ENCODE results near the gene RCOR1.
"Not testable (repeated sequence)": the region's sequence is repeated elsewhere in the genome, so short reads cannot be mapped to it uniquely, and the experiment has no call there.

Gene RCOR1

DNA sequence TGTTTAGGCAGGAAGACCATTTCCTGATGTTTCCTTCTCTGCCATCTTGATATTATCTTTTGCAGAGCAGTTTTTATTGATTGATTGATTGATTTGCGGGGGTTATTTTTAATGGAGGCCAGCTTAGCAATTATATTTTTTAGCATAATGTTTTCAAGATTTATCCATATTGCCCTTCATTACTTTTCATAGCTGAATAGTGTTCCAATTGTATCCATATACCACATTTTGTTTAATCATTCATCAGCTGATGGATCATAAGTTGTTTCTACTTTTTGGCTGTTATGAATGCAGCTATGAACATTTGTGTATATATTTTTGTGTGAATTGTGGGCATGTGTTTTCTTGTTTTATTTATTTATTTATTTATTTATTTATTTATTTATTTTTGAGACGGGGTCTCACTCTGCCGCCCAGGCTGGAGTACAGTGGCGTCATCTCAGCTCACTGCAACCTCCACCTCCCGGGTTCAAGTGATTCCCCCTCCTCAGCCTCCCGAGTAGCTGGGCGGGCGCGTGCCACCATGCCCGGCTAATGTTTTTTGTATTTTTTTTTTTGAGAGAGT lies 20.9 kb upstream of the RCOR1 start:
- DNase-seq = no peak

DNA sequence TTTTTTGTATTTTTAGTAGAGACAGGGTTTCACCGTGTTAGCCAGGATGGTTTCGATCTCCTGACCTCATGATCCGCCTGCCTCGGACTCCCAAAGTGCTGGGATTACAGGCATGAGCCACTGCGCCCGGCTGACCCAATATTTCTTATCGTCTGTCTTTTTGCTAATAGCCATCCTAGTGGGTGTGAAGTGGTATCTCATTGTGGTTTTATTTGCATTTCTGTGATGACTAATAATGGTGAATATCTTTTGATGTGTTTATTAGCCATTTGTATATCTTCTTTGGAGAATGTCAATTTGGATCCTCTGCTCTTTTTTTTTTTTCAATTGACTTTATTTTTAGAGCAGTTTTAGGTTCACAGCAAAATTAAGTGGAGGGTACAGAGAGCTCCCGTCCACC lies 19.3 kb upstream of the RCOR1 start:
- DNase-seq = not testable (repeated sequence)

DNA sequence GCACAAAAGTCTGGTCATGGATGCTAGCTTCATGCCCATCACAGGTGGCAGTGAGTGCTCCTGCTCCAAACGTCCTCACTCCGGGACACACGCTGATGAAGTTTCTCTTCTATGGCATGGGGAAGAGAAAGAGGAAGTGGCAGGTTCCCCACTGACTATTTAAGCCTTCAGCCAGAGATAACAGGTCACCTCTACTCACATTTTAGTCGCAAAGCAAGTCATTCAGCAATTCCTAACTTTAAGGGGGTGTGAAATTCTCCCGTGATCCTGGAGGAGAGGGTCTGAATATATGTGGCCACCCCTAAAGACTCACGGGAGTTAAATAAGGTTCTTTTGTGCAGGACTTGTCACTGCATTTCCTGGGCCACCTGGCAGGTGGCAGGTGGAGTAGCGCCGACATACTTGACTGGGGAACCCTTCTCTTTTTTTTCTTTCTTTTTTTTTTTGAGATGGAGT lies 18.8 kb upstream of the RCOR1 start:
- no peak for DNase-seq

DNA sequence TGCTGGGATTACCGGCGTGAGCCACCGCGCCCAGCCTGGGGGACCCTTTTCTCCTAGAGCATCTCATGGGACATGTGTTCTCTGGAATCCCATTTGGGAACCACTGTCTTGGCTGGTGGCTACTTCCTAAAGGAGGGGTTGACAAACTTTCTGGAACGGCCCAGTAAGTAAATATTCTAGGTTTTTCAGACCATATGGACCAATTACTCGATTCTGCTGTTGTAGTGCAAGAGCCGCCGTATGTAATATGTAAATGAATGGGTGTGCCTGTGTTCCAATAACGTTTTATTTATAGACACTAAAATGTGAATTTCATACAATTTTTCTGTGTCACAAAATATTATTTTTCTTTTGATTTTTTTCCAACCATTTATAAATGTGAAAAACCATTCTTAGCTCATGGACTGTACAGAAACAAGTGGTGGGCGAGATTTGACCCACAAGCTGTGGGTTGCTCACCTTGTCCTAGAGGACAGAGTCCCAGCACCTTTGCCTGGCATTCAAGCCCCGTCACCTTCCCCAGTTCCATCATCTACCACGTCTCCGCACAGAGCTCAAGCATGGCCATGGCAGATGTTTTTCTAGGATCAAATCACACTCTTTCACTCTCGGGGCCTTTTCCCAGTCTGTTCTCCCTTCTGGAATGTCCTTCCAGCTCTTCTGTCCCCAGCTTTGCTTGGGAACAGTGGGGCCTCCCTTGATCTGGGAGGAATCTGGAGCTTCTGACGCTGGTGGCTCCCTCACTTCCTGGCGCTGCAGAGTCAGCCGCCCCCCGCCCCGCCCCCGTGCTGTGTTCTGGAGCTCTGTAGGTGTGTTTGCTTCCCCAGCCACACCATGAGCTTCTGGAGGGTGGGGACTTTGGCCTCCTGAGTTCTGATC lies 17.9 kb upstream of the RCOR1 start:
- DNase-seq = no peak

DNA sequence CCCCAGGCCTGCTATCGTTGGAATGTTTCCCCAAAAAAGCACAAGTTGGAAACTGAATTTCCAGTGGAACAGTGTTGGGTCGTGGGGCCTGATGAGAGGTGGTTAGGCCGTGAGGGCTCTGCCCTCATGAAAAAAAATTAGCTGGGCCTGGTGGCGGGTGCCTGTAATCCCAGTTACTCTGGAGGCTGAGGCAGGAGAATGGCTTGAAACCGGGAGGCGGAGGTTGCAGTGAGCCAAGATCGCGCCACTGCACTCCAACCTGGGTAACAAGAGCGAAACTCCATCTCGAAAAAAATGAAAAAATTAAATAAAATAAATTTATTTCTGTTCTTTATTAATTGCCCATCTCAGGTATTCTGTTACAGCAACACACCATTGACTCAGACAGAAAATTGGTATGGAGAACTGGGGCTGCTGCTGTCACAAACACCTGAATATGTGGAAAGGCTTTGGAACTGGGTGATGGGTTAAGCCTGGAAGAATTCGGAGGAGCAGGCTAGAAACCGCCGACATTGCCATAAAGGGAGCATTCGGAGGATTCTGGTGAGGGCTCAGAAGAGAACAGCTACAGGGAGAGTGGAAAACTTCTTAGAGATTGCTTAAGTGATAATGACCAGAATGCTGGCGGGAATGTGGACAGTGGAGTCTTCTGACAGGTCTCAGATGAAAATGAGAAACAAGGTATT lies 17.1 kb upstream of the RCOR1 start:
- no peak for DNase-seq

DNA sequence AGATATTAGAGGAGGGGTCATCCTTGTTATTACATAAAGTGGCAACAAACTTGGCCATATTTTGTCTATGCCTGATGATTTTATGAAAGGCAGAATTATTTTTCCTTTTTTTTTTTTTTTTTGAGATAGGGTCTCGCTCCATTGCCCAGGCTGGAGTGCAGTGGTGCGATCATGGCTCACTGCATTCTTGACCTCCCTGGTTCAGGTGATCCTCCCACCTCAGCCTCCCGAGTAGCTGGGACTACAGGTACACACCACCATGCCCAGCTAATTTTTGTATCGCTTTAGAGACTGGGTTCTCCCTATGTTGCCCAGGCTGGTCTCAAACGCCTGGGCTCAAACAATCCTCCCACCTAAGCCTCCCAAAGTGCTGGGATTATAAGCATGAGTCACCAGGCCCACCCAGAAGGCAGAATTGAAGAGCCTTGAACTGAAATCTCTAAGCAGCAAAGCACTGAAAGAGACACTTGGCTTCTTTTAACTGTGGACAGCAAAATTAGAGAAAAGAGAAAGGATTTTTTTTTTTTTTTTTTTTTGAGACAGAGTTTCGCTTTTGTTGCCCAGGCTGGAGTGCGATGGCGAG lies 16.5 kb upstream of the RCOR1 start:
- DNase-seq = not testable (repeated sequence)

DNA sequence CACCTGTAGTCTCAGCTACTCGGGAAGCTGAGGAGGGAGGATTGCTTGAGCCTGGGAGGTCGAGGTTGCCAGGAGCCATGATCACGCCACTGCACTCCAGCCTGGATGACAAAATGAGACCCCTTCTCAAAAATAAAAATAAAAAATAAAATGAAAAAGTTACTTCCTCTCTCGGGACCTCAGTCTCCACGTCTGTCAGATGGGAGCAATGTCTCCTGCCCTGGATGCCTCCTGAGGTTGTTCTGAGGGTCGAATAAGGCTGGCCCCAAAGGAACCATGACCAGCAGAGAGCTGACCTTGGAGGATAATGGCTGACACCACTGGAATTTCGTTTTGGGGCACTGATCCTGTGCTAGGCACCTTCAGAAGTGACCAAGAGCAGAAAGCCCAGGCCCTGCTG lies 13.6 kb upstream of the RCOR1 start:
- no peak for DNase-seq

DNA sequence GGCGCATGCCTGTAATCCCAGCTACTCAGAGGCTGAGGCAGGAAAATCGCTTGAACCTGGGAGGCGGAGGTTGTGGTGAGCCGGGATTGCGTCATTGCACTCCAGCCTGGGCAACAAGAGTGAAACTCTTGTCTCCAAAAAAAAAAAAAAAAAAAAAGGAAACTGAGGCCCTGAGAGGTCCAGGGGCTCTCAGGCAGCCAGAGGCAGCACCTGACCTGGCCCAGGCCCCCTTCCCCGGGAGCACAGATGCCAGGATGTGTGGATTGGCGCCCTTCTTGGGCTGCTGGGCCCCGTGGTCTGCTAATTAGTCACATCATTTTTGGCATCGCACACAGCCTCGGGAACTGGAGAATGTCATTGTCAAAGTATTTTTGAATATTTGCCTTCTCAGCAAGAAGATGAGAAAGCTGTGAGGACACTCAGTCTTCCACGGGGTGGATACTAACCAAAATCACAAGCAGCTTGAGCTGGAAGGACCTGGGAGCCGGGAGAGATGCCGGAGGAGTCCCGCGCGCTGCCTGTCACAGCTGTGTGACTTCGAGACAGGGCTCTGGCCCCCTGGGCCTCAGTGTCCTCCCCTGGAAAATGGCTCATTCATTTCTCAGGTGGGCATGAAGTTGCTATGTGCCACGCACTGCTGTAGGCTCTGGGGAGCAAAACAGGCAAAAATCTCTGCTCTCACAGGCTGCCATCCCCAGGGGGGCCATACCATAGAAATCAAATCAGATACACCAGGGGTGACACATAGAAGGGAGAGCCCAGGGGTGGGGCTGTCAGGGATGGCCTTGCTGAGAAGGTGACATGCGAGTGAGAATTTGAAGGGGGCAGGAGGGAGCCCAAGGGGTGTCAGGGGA lies 12.5 kb upstream of the RCOR1 start:
- no peak for DNase-seq

DNA sequence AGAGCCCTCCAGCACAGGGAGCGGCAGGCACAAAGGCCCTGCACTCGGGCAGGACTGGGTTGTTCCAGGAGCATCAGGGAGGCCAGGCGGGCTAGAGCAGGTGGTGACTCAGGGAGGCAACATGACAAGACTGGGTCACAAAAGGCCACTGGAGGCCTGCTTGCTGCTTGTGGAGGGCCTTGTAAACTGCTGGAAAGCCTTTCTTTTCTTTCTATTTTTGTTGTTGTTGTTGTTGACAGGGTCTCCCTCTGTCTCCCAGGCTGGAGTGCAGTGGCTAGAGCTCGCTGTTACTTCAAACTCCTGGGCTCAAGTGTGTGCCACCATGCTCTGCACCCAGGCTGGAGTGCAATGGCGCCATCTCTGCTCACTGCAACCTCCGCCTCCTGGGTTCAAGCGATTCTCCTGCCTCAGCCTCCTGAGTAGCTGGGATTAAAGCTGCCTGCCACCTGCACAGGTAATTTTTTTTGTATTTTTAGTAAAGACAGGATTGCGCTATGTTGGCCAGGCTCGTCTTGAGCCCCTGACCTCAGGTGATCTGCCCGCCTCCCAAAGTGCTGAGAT lies 11.8 kb upstream of the RCOR1 start:
- no peak for DNase-seq

DNA sequence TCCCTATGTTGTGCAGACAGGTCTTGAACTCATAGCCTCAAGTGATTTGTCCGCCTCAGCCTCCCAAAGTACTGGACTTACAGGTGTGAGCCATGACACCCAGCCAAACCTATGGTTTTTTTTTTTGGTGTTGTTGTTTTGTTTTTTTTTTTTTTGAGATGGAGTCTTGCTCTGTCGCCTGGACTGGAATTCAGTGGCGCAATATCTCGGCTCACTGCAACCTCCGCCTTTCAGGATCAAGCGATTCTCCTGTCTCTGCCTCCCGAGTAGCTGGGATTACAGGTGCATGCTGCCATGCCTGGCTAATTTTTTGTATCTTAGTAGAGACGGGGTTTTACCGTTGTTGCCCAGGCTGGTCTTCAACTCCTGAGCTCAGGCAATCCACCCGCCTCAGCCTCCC lies 11.3 kb upstream of the RCOR1 start:
- DNase-seq = no peak

DNA sequence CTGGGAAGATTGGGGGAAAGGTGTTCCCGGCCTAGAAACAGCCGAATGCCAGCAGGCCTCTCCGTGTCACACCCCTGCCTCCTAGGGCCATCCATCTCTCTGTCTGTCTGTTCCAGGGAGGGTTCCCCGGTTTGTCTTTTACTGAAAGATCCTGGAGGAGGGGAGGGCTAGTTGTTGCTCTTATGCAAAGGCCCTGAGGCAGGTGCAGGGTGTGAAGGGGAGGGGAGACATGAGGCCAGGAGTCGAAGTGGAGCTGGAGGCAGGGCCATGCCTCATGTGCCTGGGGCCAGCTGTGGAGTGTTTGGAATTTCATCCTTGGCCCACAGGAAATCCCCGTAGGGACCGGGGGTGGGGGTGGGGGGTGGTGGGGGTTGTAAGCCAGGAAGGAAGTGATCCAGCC lies 8.7 kb upstream of the RCOR1 start:
- no peak for DNase-seq

DNA sequence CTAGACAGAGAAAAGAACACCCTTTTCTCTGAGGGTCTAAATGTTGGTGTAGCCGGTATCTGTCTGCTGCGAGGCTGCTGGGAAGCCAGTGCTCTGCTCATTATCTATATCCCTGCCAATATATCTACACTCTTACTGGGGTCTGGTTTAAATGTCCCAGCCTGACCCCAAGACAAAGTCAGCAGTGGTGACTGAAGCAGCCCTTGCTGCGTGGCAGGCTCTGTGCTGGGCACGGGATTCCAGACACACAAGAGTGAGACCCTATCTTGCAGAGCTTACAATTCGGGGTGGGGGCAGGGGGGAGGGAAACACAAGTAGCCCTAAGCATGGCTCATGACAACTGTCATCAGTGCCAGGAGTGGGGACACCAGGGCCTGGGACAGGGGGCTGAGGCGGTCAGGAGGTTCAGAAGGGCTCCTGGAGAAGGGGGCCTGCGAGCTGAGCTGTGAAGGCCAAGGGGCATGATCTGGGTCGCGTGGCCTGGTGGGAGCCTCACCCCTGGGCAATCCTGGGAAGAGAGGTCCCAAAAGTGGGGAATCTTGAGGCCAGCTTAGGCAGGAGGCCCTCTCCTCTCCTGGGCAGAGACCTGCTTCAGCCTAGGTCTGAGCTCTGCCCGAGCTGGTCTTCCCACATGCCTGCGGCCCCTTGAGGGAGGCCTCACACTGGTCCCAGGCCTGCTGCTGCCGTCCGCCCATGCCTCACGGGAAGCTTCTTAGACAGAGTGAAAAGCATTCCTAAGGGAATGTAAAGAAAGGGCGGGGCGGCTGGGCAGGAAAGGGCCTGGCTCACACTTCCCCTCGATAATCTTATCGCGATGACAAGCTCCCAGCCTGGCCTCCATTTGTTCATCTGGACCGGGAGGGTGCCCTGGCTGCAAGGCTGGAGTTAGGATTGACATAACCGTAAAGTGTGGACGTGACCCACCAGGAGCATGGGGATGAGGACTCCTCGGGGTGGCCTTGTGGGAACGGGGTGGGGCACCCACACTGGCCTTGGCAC lies 7.3 kb upstream of the RCOR1 start:
- DNase-seq = no peak

DNA sequence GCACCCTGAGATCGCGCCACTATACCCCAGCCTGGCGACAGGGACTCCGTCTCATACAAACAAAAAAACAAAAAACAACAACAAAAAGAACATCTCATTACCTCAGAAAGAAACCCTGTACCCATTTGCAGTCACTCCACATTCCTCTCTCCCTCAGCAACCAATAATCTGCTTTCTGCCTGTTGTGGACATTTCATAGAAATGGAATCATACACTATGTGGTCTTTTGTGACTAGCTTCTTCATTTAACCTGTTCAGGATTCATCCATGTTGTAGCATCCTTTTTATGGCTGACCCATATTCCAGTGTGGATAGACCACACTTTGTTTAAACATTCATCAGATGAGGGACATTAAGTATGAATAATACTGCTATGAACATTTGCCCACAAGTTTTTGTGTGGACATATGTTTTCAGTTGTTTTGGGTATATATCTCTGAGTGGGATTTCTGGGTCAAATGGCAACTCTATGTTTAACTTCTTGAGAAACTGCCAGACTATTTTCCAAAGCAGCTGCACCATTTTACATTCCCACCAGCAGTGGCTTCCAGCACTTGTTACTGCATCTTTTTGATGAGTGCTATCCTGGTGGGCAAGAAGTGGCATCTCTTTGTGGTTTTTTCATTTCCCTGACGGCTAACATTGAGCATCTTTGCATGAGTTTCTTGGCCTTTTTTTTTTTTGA lies 5.9 kb upstream of the RCOR1 start:
- no peak for DNase-seq

DNA sequence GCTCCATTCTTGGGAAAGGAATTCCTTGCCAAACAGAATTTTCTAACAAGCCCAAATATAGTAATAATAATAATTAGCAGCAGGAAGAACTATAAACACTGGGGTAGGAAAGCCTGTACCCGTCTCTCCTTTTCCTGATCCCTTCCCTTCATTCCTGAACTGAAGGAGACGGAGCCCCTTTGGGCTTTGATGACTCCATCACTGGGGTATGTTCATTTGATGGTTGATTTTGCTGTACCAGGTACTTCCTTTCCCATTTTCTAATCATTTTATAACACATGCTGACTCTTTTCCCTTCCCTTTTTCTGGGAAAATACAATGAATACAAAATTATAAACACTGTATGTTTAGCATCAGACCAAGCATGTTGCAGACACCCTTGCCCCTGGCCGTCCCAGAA lies 3.6 kb upstream of the RCOR1 start:
- no peak for DNase-seq

DNA sequence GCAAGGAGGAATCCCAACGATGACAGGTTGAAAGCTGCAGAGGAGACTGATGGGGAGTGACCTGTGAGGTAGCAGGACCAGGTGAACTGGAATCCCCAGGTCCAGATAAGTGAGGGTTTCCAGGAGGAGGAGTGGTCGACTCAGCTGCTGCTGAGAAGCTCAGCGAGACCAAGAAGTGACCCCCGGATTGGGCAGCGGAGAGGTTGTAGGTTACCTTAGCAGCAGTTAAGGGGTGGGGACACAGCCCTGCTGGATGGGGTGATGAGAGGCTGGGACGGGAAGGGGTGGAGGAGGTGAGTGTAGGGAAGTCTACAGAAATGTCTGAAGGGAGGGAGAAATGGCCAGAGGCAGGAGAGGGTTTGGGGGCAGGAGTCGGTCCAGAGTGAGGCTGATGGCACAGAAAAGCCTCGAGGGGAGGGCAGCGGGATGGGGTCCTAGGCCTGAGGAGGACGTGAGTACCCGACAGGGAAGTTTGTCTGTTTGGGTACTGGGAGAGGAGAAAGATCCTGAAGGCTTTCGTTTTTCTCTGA lies 2.6 kb upstream of the RCOR1 start:
- no peak for DNase-seq

DNA sequence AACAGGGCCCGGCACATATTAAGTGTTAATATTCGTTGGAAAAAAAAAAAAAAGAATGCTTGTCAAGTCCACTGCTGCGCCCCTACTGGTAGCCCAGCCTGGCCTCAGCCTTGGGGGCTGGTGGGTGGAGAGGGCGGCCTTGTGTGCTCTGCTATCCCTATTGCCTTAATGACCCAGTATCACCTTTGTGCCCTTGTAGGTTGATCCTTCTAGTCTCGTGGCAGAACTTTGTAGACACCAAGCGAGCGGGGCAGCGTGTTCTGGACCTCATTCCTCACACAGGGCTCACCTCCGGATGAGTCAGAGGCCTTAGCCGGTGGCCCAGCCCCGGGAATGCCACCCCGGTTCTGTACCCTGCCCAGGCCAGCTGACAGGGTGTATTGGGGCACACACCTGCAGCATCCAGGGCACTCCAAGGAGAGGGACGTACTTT lies 1.8 kb upstream of the RCOR1 start:
- no peak for DNase-seq

DNA sequence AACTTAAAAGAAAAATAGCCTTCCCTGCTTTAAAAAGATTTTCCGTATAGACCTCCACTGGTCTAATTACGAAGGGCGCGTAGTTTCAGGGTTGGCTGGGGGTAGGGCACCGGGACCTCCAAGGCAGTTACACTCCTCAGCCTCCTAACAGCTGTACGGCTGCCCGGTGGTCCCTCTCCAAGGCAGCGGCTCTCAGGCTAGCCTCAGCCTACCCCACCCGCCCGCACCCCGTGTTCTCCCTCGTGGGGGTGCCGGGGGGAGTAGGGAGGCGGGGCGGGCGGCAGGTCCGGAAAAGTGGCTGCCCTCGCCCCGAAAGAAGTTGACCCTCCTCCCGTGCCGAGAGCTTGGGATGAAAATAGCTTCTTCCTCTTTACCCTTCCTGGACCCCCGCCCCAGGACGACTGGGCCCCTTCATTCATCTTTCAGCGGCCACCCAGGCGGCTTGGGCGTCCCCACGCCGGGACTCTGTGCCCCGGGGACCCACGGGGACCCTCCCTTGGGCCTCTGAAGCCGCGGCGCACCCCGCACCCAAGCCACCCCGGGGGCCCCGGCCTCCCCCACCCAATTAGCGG lies 991 bp upstream of the RCOR1 start:
- DNase-seq = peak; percentile 40

DNA sequence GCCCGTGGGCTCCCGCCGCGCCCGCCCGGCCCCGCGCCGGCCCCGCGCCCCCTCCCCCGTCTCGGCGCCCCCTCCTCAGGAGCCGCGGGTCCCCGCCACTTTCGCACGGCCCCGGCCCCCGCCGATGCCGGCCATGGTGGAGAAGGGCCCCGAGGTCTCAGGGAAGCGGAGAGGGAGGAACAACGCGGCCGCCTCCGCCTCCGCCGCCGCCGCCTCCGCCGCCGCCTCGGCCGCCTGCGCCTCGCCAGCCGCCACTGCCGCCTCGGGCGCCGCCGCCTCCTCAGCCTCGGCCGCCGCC lies 263 bp downstream of the RCOR1 start:
- no peak for DNase-seq

DNA sequence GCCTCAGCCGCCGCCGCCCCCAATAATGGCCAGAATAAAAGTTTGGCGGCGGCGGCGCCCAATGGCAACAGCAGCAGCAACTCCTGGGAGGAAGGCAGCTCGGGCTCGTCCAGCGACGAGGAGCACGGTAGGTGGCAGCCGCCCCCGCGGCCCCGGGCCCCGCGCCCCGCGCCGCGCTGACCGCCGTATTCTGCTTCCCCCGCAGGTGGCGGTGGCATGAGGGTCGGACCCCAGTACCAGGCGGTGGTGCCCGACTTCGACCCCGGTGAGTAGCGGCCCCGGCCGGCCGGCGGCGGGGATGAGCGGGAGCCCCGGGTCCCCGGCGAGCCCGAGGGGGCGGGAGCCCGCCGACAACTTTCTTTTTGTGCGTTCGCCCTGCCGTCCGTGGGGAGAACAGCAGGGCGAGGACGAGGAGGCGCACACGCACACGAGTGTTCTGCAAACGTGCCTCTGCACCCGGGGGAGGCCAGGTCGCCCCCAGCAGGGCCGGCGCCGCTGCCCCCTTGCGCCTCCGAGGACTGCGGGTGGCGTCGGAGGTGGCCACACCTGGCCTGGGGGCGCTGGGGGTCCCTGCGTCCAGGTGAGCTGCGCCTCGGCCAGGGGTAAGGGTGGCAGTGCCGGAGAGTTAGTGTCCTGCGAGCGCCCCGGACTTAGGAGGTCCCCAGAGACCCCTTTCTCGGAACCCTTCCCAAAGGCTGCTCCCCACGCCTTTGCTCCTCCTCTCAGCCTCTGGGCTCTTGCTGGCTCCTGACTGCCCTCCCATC lies 794 bp downstream of the RCOR1 start:
- peak; percentile 30 for DNase-seq
